ENCODE results near the gene KCTD13.

The KCTD13 gene

DNA sequence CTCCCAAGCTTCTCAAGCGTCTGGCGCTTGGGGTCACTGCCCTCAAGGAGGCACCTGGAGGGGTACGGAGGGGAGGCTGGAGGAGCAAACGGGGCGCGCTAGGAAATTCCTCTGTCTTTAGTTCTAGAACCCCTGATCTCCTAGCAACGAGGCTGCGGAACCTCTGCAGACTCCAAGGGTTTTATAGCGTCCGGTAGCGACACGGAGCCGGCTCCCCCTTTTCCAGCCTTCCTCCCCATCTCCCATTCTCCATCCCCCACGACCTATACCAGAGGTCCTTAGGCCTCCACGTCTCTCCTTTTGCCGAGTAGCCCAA, 62.4 kb downstream of the KCTD13 start (continued):
- no peak for TF ChIP-seq ZNF621 (tag by site-specific recombination; IDR thresholded peaks at IDR 0.05)
- peak; percentile 98; the same call in 1 of the 2 replicates for TF ChIP-seq ZBTB6 (tag by site-specific recombination; IDR thresholded peaks at IDR 0.05)
- TF ChIP-seq ZNF664 (tag by site-specific recombination; IDR thresholded peaks at IDR 0.05) = no peak
- TF ChIP-seq ZNF266 (tag by site-specific recombination; IDR thresholded peaks at IDR 0.05; ENCODE audit: low read depth) = no peak
- TF ChIP-seq, protein P1, sequence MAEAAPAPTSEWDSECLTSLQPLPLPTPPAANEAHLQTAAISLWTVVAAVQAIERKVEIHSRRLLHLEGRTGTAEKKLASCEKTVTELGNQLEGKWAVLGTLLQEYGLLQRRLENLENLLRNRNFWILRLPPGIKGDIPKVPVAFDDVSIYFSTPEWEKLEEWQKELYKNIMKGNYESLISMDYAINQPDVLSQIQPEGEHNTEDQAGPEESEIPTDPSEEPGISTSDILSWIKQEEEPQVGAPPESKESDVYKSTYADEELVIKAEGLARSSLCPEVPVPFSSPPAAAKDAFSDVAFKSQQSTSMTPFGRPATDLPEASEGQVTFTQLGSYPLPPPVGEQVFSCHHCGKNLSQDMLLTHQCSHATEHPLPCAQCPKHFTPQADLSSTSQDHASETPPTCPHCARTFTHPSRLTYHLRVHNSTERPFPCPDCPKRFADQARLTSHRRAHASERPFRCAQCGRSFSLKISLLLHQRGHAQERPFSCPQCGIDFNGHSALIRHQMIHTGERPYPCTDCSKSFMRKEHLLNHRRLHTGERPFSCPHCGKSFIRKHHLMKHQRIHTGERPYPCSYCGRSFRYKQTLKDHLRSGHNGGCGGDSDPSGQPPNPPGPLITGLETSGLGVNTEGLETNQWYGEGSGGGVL (tag by site-specific recombination; IDR thresholded peaks at IDR 0.05) = peak; percentile 64; the same call in 1 of the 2 replicates
- TF ChIP-seq ZNF416 (tag by site-specific recombination; IDR thresholded peaks at IDR 0.05) = no peak
- no peak for TF ChIP-seq ZNF221 (tag by site-specific recombination; IDR thresholded peaks at IDR 0.05; ENCODE audit: borderline replicate concordance)
- TF ChIP-seq ZNF114 (tag by site-specific recombination; IDR thresholded peaks at IDR 0.05) = no peak
- TF ChIP-seq ZNF677 (tag by site-specific recombination; IDR thresholded peaks at IDR 0.05) = no peak
- TF ChIP-seq ZNF37A (tag by site-specific recombination; IDR thresholded peaks at IDR 0.05) = no peak
- no peak for TF ChIP-seq KLF1 (tag by site-specific recombination; IDR thresholded peaks at IDR 0.05)
- TF ChIP-seq SETDB1 (IDR thresholded peaks at IDR 0.05; ENCODE audit: insufficient read length, low read length) = peak; percentile 27
- no peak for TF ChIP-seq ZNF23 (tag by site-specific recombination; IDR thresholded peaks at IDR 0.05; ENCODE audit: borderline replicate concordance)
- 0 out of 2 replicates have a peak, but pooled peaks have one; percentile 21 for TF ChIP-seq ZNF843 (tag by site-specific recombination; IDR thresholded peaks at IDR 0.05)
- TF ChIP-seq, protein P2, sequence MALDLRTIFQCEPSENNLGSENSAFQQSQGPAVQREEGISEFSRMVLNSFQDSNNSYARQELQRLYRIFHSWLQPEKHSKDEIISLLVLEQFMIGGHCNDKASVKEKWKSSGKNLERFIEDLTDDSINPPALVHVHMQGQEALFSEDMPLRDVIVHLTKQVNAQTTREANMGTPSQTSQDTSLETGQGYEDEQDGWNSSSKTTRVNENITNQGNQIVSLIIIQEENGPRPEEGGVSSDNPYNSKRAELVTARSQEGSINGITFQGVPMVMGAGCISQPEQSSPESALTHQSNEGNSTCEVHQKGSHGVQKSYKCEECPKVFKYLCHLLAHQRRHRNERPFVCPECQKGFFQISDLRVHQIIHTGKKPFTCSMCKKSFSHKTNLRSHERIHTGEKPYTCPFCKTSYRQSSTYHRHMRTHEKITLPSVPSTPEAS (tag by site-specific recombination; IDR thresholded peaks at IDR 0.05) = no peak
- TF ChIP-seq ZNF16 (tag by site-specific recombination; IDR thresholded peaks at IDR 0.05; ENCODE audit: low read depth) = no peak
- no peak for TF ChIP-seq ZFP3 (tag by site-specific recombination; IDR thresholded peaks at IDR 0.05; ENCODE audit: low read depth)
- TF ChIP-seq ZXDB (tag by site-specific recombination; IDR thresholded peaks at IDR 0.05) = 0 out of 2 replicates have a peak, but pooled peaks have one; percentile 64
- TF ChIP-seq FEZF1 (tag by site-specific recombination; IDR thresholded peaks at IDR 0.05) = no peak
- 0 out of 2 replicates have a peak, but pooled peaks have one; percentile 51 for TF ChIP-seq ZNF629 (tag by site-specific recombination; IDR thresholded peaks at IDR 0.05)
- TF ChIP-seq ZNF394 (tag by site-specific recombination; IDR thresholded peaks at IDR 0.05; ENCODE audit: borderline replicate concordance) = no peak
- TF ChIP-seq, protein P3, sequence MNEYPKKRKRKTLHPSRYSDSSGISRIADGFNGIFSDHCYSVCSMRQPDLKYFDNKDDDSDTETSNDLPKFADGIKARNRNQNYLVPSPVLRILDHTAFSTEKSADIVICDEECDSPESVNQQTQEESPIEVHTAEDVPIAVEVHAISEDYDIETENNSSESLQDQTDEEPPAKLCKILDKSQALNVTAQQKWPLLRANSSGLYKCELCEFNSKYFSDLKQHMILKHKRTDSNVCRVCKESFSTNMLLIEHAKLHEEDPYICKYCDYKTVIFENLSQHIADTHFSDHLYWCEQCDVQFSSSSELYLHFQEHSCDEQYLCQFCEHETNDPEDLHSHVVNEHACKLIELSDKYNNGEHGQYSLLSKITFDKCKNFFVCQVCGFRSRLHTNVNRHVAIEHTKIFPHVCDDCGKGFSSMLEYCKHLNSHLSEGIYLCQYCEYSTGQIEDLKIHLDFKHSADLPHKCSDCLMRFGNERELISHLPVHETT (tag by site-specific recombination; IDR thresholded peaks at IDR 0.05) = no peak
- TF ChIP-seq, protein P4, sequence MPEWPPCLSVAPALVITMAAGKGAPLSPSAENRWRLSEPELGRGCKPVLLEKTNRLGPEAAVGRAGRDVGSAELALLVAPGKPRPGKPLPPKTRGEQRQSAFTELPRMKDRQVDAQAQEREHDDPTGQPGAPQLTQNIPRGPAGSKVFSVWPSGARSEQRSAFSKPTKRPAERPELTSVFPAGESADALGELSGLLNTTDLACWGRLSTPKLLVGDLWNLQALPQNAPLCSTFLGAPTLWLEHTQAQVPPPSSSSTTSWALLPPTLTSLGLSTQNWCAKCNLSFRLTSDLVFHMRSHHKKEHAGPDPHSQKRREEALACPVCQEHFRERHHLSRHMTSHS (tag by site-specific recombination; IDR thresholded peaks at IDR 0.05) = no peak
- TF ChIP-seq SCRT1 (tag by site-specific recombination; IDR thresholded peaks at IDR 0.05; ENCODE audit: borderline replicate concordance) = no peak
- no peak for TF ChIP-seq ZNF112 (tag by site-specific recombination; IDR thresholded peaks at IDR 0.05)
- no peak for TF ChIP-seq ZBTB48 (tag by site-specific recombination; IDR thresholded peaks at IDR 0.05)
- TF ChIP-seq ZNF426 (tag by site-specific recombination; IDR thresholded peaks at IDR 0.05) = no peak
- TF ChIP-seq RBAK (tag by site-specific recombination; IDR thresholded peaks at IDR 0.05) = no peak
- TF ChIP-seq GLIS2 (tag by site-specific recombination; IDR thresholded peaks at IDR 0.05) = peak; percentile 14; the same call in 1 of the 2 replicates
- 0 out of 2 replicates have a peak, but pooled peaks have one; percentile 3 for TF ChIP-seq ZBTB11 (tag by site-specific recombination; conservative IDR thresholded peaks at IDR 0.05; ENCODE audit: low read depth)
- TF ChIP-seq, protein P5, sequence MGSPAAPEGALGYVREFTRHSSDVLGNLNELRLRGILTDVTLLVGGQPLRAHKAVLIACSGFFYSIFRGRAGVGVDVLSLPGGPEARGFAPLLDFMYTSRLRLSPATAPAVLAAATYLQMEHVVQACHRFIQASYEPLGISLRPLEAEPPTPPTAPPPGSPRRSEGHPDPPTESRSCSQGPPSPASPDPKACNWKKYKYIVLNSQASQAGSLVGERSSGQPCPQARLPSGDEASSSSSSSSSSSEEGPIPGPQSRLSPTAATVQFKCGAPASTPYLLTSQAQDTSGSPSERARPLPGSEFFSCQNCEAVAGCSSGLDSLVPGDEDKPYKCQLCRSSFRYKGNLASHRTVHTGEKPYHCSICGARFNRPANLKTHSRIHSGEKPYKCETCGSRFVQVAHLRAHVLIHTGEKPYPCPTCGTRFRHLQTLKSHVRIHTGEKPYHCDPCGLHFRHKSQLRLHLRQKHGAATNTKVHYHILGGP (tag by site-specific recombination; IDR thresholded peaks at IDR 0.05) = no peak
